A673 (cell line): Measurements from ENCODE around the gene GALNT3. TPM values are rescaled to one million over a fixed set of nuclear protein-coding genes. Genes with fewer than 3 reads are reported as not detected.

ENCODE experiments used
- BruUV-seq: library from RNA; stranded (reverse); fragments of 400-500 nt; replicated peaks from 2 replicates; lab custom pipeline; 2021; lab: Mats Ljungman, UMichigan
- CTCF ChIA-PET: fragments of 300-600 bp; sonication (Branson Sonifier 250); formaldehyde crosslinking; loops from one replicate; lab custom pipeline; 2022; ENCODE audit warnings: antibody characterized with exemption; lab: Charles Lee
- POLR2A ChIA-PET: fragments of 300-600 bp; sonication (Branson Sonifier 250); formaldehyde crosslinking; loops from one replicate; lab custom pipeline; 2022; ENCODE audit warnings: antibody characterized with exemption; ENCODE audit not compliant: low non-redundant PET; lab: Charles Lee
- DNase-seq: peaks from one replicate; pipeline ENCODE4 v3.0.0-alpha.2; 2015; ENCODE audit warnings: low spot score
- H3K27ac ChIP-seq: fragments of 200-600 bp; sonication (generic); 2 replicates; pipeline ENCODE4 v1.5.1; 2016; ENCODE audit warnings: mixed run types, low read depth, mild to moderate bottlenecking, mixed read lengths, antibody characterized with exemption, low read length; ENCODE audit not compliant: poor library complexity, severe bottlenecking
- H3K27me3 ChIP-seq: fragments of 200-600 bp; sonication (generic); replicated peaks from 2 replicates; pipeline ENCODE4 v1.6.1; 2017; ENCODE audit warnings: mixed run types, low read depth, mild to moderate bottlenecking, mixed read lengths, antibody characterized with exemption, low read length; ENCODE audit not compliant: insufficient read depth, poor library complexity
- H3K36me3 ChIP-seq: fragments of 200-600 bp; sonication (generic); 2 replicates; pipeline ENCODE4 v1.6.1; 2016; ENCODE audit warnings: mixed run types, mild to moderate bottlenecking, mixed read lengths, antibody characterized with exemption, low read length; ENCODE audit not compliant: insufficient read depth, poor library complexity, severe bottlenecking
- H3K4me1 ChIP-seq: fragments of 200-600 bp; sonication (generic); 2 replicates; pipeline ENCODE4 v1.6.1; 2017; ENCODE audit warnings: mixed run types, mild to moderate bottlenecking, mixed read lengths, antibody characterized with exemption, low read length; ENCODE audit not compliant: insufficient read depth, poor library complexity, severe bottlenecking
- H3K4me3 ChIP-seq: fragments of 200-600 bp; sonication (generic); 2 replicates; pipeline ENCODE4 v1.5.1; 2016; ENCODE audit warnings: low read depth, mixed run types, mild to moderate bottlenecking, mixed read lengths, low read length; ENCODE audit not compliant: poor library complexity, severe bottlenecking
- H3K9me3 ChIP-seq: fragments of 200-600 bp; sonication (generic); 2 replicates; pipeline ENCODE4 v1.6.1; 2016; ENCODE audit warnings: mixed run types, low read depth, mild to moderate bottlenecking, mixed read lengths, antibody characterized with exemption, low read length; ENCODE audit not compliant: poor library complexity, severe bottlenecking
- EZH2 ChIP-seq: fragments of 200-600 bp; sonication (generic); IDR thresholded peaks from 2 replicates; pipeline ENCODE4 v1.6.1; 2017; ENCODE audit warnings: borderline replicate concordance, low read depth, mild to moderate bottlenecking, mixed read lengths, antibody characterized with exemption, low read length; ENCODE audit not compliant: poor library complexity, severe bottlenecking
- intact Hi-C: fragments of 100-400 bp; cut with micrococcal nuclease; formaldehyde crosslinking; loops from one replicate; pipeline ENCODE4 v1.10.0; 2022; ENCODE audit not compliant: unreplicated experiment
- total RNA-seq: library from RNA; stranded (reverse); gene quantifications from 2 replicates; pipeline ENCODE4 v1.2.3, GENCODE V29; 2021
- TF ChIP-seq, protein P1 (sequence below): fragments of 300-800, 200-600 bp; sonication (generic); conservative IDR thresholded peaks from 2 replicates; pipeline ENCODE4 v1.5.1; 2017; ENCODE audit warnings: low read depth, mild to moderate bottlenecking, antibody characterized with exemption, low read length, moderate library complexity, mixed read lengths

Gene GALNT3
- total RNA-seq, 1 experiment from 2014 or later, result 4.6 TPM

- no TSS peak for BruUV-seq
- H3K36me3 ChIP-seq, result no peaks in the 10 kb centered on the region
- no peaks in the 10 kb centered on the region for H3K27me3 ChIP-seq
- intact Hi-C loops, result loop anchor here (5.0 kb wide), 1 partner anchor 248 kb away; no protein-coding TSS in a partner anchor
- no peaks in the 10 kb centered on the region for H3K9me3 ChIP-seq
- H3K27ac ChIP-seq, result no peak overlapping the region
- CTCF ChIA-PET, result no interaction called here
- peaks cover 23% of the 10 kb centered on the region for H3K4me1 ChIP-seq
- H3K4me3 ChIP-seq, result no peak overlapping the region
- DNase-seq, result no peak
- no peak for TF ChIP-seq EZH2
- TF ChIP-seq, protein P1, sequence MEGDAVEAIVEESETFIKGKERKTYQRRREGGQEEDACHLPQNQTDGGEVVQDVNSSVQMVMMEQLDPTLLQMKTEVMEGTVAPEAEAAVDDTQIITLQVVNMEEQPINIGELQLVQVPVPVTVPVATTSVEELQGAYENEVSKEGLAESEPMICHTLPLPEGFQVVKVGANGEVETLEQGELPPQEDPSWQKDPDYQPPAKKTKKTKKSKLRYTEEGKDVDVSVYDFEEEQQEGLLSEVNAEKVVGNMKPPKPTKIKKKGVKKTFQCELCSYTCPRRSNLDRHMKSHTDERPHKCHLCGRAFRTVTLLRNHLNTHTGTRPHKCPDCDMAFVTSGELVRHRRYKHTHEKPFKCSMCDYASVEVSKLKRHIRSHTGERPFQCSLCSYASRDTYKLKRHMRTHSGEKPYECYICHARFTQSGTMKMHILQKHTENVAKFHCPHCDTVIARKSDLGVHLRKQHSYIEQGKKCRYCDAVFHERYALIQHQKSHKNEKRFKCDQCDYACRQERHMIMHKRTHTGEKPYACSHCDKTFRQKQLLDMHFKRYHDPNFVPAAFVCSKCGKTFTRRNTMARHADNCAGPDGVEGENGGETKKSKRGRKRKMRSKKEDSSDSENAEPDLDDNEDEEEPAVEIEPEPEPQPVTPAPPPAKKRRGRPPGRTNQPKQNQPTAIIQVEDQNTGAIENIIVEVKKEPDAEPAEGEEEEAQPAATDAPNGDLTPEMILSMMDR, result no peak
- POLR2A ChIA-PET, result no interaction called here
These were observed 93.5 kb downstream of the GALNT3 start for GRCh38 chr2:165700531-165700930.

GRCh38 chr2:165699946-165700345 is 94.1 kb downstream of the GALNT3 start:
- no TSS peak for BruUV-seq
- POLR2A ChIA-PET, result no interaction called here
- TF ChIP-seq EZH2, result no peak
- TF ChIP-seq, protein P1, result no peak

DNA sequence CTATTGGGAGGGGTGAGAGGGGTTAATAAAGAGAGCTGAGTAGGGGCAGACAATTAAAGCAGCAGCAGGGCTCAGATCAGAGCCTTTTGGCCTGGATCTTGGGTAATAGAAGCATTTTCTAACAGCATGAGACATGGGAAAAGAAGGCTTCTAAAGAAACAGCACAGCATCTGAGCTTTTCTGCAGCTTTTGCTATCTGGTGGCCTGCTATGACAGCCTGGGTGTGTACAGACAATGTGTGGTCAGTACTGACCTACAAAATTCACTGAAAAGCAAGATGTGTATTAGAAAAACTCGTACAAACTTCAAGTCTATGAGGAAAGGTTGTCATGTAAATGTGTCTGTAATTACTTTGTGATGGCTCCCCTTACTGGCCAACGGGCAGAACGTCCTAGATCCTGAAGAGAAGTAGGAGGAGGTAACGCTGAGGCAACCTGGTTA is 95.6 kb downstream of the GALNT3 start:
- ChIA-PET CTCF (no interaction called here), POLR2A (no interaction called here)
- H3K27me3 ChIP-seq, result no peaks in the 10 kb centered on the region
- no peak overlapping the region for H3K4me3 ChIP-seq
- intact Hi-C loops, result loop anchor here (1.0 to 5.0 kb wide), 3 partner anchors 126 to 461 kb away; partner anchors contain the start of gene SCN2A
- H3K9me3 ChIP-seq, result no peaks in the 10 kb centered on the region
- H3K27ac ChIP-seq, result peak overlapping the region; percentile 6
- H3K4me1 ChIP-seq, result peaks cover 23% of the 10 kb centered on the region
- no peaks in the 10 kb centered on the region for H3K36me3 ChIP-seq
- BruUV-seq, result no TSS peak
- peak; percentile 85 for DNase-seq
- TF ChIP-seq, protein P1, result peak; percentile 71
- no peak for TF ChIP-seq EZH2

More at GRCh38 chr2:165699946-165700345, 94.1 kb downstream of the GALNT3 start:
- no peaks in the 10 kb centered on the region for H3K9me3 ChIP-seq
- no peak for DNase-seq
- intact Hi-C loops, result loop anchor here (5.0 kb wide), 3 partner anchors 128 to 463 kb away; partner anchors contain the start of gene SCN2A
- H3K4me1 ChIP-seq, result peaks cover 23% of the 10 kb centered on the region
- CTCF ChIA-PET, result no interaction called here
- H3K27ac ChIP-seq, result no peak overlapping the region
- H3K4me3 ChIP-seq, result no peak overlapping the region
- no peaks in the 10 kb centered on the region for H3K36me3 ChIP-seq
- H3K27me3 ChIP-seq, result no peaks in the 10 kb centered on the region
